ENCODE measurements around the gene CD86. TPM values are rescaled to one million over a fixed set of nuclear protein-coding genes. Genes with fewer than 3 reads are reported as not detected.
"Not testable (repeated sequence)": the region's sequence is repeated elsewhere in the genome, so short reads cannot be mapped to it uniquely, and the experiment has no call there.

Gene CD86
- total RNA-seq, 1 donor from 2014 or later, result 6.4 TPM

DNA sequence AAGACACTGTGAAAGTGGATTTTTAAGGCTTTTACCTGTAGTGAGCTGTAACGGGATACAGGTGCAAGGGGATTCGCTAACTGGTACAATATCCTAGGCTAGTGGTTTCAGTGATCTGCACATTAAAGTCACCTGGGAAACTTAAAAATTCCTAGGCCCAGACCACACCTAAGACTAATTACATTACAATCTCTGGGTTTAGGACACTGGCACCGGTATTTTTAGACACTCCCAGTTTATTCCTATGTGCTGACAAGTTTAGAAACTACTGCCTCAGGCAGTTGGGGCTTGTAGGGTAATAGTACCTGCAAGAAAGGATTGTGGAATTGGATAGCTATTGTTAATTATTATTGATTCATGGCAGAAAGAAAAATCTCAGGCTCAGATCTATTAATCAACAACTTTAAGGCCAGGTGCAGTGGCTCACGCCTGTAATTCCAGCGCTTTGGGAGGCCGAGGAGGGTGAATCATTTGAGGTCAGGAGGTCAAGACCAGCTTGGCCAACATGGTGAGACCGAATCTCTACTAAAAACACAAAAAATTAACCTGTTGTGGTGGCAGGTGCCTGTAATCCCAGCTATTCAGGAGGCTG lies 77.9 kb downstream of the CD86 start:
- intact Hi-C loops (cut with micrococcal nuclease), result no loop called here

DNA sequence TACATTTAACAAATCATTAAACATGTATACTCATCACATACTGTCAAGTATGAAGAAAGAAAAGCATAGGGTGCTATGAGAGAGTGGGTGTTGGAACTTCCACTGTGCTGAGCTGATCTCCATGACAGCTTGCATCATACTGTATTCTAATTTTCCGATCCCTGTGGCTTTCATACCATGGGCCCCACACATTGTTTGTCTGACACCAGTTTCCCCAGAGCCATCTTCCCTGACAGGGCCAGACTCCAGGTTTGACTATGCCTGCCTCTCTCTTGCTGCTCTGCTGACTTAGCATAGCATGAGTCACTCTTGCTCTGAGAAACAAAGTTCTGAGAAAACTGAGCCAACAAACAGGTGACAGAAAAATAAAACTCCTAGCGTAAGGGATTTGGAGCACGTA lies 91.3 kb downstream of the CD86 start:
- intact Hi-C loops (cut with micrococcal nuclease), result loop anchor here (1.0 to 5.0 kb wide), 3 partner anchors 42 to 176 kb away; no protein-coding TSS in a partner anchor

GRCh38 chr3:122148941-122149627 lies 93.9 kb downstream of the CD86 start:
- intact Hi-C loops (cut with micrococcal nuclease), result loop anchor here (5.0 kb wide), 1 partner anchor 108 kb away; no protein-coding TSS in a partner anchor

DNA sequence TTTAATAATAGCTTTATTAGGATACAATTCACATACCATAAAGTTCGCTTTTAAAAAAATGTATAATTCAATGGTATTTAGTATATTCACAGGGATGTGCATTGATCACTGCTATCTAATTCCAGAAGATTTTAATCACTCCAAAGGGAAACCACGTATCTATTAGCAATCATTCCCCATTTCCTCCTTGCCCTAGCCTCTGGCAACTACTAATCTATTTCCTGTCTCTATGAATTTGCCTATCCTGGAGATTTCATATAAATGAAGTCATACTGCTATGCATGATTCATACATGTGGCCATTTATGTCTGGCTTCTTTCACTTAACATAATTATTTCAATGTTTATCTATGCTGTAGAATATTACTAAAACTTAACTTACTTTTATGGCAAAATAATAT lies 96.3 kb downstream of the CD86 start:
- intact Hi-C loops (cut with micrococcal nuclease), result no loop called here

DNA sequence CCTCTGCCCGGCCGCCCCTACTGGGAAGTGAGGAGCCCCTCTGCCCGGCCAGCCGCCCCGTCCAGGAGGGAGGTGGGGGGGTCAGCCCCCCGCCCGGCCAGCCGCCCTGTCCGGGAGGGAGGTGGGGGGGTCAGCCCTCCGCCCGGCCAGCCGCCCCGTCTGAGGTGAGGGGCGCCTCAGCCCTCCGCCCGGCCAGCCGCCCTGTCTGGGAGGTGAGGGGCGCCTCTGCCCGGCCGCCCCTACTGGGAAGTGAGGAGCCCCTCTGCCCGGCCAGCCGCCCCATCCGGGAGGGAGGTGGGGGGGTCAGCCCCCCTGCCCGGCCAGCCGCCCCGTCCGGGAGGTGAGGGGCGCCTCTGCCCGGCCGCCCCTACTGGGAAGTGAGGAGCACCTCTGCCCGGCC lies 109.8 kb downstream of the CD86 start:
- intact Hi-C loops (cut with micrococcal nuclease), result not testable (repeated sequence)

DNA sequence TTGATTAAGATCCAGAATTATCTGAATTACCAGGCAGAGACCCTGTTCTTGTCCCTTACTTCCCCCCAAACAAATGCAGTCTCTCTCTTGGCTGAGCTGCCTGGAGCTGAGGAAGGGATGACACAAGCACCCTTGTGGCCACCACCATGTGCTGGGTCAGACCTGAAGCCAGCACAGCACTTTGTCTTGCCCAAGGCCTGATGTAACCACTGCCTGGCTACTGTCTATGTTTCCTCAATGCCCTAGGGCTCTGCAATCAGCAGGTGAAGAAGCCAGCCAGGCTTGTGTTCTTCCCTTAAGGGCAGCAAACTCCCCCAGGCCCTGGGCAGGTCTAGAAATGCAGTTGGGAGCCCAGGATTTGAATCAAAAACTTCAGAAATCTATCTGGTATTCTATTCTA lies 112.5 kb downstream of the CD86 start:
- intact Hi-C loops (cut with micrococcal nuclease), result no loop called here

DNA sequence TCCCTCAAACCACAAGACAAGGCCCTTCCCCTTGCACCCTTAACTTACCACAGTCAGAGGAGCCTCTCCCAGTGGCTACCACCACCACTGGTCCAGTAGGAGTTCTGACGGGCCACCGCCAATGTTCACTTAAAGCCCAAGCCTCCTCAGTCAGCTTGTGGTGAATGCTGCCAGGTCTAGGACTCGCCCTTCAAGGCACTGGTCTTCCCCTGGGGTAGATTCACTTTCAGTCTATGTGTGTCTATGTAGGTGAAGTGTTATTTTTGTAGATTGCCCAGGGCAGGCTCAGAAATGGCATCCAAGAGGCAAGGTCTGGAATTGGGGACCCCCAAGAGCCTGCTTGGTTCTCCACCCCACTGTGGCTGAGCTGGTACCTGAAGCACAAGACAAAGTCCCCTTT lies 112.9 kb downstream of the CD86 start:
- intact Hi-C loops (cut with micrococcal nuclease), result no loop called here

- intact Hi-C loops (cut with micrococcal nuclease), result no loop called here
Observed at GRCh38 chr3:122169911-122170310, 114.7 kb downstream of the CD86 start.

Other genes with a start within 250 kb of the CD86 start
- 32.2 and 39.1 TPM in 2 replicates for gene IQCB1, start 220.3 kb upstream of the CD86 start, total RNA-seq
- 17.0 and 19.2 TPM in 2 replicates for gene EAF2, start 220.2 kb upstream of the CD86 start, total RNA-seq
- 2.2 and 5.7 TPM in 2 replicates for gene SLC15A2, start 161.0 kb upstream of the CD86 start, total RNA-seq
- gene ILDR1, start 33.1 kb upstream of the CD86 start, total RNA-seq, result 0.27 and 0.37 TPM in 2 replicates
- gene CASR, start 128.3 kb downstream of the CD86 start, total RNA-seq, result not detected in 2 replicates

Data from T-helper 1 cell treated with Interleukin-12 subunit alpha and Interleukin-12 subunit beta and Interleukin-4 antibody, amounts not matched to agents 30 ng/mL and 1 ng/mL, for 36 hours (primary cell).